HG03045 (cell line): Measurements from ENCODE around the gene VWA3B.
"Not testable (repeated sequence)": the region's sequence is repeated elsewhere in the genome, so short reads cannot be mapped to it uniquely, and the experiment has no call there.

Source experiments
- ATAC-seq: cut with Tn5 transposase; IDR thresholded peaks from one replicate; pipeline ENCODE4 v1.9.1; 2021; ENCODE audit warnings: mild to moderate bottlenecking, moderate library complexity; ENCODE audit not compliant: unreplicated experiment

The VWA3B gene

DNA sequence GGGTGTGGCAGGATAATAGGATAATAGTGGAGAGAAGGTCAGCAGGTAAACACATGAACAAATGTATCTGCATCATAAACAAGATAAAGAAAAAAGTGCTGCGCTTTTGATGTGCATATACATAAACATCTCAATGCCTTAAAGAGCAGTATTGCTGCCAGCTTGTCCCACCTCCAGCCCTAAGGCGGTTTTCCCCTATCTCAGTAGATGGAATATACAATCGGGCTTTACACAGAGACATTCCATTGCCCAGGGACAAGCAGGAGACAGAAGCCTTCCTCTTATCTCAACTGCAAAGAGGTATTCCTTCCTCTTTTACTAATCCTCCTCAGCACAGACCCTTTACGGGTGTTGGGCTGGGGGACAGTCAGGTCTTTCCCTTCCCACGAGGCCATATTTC lies 43.1 kb downstream of the VWA3B start:
- not testable (repeated sequence) for ATAC-seq

- ATAC-seq: no peak
Measured at GRCh38 chr2:98134172-98135005, 47.4 kb downstream of the VWA3B start.

DNA sequence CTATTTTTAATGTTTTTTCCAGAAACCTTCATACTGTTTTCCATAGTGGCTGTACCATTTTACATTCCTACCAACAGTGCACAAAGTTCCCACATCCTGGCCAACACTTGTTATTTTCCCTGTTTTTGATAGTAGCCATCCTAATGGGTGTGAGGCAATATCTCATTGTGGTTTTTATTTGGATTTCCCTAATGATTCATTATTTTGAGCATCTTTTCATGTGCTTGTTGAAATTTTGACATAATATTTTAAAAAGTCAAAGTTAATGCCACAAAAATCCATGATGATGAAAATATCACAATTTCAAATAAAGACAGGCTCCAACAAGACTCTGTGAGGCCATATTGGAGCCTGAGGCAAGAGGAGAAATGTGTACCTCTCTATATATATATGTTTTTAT lies 50.2 kb downstream of the VWA3B start:
- ATAC-seq: no peak

DNA sequence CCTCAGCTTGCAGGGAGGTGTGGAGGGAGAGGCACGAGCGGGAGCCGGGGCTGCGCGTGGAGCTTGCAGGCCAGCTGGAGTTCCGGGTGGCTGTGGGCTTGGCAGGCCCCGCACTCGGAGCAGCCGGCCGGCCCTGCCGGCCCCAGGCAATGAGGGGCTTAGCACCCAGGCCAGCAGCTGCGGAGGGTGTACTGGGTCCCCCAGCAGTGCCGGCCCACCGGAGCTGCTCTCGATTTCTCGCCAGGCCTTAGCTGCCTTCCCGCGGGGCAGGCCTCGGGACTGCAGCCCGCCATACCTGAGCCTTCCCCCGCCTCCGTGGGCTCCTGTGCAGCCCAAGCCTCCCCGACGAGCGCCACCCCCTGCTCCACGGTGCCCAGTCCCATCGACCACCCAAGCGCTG lies 52.0 kb downstream of the VWA3B start:
- ATAC-seq: not testable (repeated sequence)

DNA sequence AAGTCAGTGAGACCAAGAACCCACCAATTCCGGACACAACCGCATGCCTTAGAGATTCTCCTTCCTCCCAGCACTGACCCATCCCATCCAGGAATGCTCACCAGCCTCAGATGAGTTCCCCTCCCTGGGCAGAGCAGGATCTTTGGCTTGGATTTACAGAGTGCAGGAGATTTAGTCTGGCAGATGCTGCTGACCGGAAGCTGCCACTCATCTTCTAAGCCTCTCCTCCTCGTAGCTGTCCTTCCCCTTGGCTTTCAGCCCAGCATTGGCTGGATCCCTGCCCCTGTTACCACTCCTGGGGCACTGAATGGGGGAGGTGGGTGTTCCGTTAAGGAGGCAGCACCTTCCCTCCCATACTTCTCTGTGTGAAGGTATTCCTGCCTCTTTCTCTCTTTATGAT lies 53.2 kb downstream of the VWA3B start:
- ATAC-seq: no peak

DNA sequence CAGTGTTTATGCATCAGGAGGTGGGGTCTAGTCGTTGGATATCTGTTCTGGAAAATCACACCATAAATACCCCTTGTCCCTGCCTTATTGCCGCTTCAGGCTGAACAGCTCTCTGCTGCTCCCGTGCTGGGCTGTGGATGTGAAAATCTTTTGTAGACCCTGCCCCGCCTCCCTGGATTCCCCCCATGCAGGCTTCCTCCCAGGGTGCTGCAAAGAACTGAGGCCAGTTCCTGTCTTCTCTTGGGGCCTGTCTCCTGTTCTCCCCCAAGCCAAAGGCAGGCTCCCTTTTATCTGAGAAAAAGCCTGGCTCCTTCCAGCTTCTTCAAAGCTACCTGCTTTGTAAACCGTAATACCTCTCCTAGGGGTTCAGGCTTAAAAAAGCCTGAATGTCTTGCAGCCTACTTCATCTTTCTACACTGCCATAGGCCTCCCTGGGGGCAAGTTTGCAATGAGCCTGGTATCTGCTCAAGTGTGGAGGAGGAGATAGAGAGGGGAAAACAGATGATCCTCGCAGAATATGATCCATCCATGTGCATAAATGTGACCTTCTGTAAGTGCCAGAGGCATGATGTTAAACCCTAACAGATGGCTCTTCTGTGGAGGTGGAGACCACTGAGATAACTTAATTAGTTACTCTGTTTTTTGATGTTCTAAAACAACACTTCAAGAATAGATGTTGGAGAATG lies 55.3 kb downstream of the VWA3B start:
- no peak for ATAC-seq

GRCh38 chr2:98145070-98145469 lies 58.1 kb downstream of the VWA3B start:
- no peak for ATAC-seq

GRCh38 chr2:98147900-98148299 lies 60.9 kb downstream of the VWA3B start:
- ATAC-seq: not testable (repeated sequence)

DNA sequence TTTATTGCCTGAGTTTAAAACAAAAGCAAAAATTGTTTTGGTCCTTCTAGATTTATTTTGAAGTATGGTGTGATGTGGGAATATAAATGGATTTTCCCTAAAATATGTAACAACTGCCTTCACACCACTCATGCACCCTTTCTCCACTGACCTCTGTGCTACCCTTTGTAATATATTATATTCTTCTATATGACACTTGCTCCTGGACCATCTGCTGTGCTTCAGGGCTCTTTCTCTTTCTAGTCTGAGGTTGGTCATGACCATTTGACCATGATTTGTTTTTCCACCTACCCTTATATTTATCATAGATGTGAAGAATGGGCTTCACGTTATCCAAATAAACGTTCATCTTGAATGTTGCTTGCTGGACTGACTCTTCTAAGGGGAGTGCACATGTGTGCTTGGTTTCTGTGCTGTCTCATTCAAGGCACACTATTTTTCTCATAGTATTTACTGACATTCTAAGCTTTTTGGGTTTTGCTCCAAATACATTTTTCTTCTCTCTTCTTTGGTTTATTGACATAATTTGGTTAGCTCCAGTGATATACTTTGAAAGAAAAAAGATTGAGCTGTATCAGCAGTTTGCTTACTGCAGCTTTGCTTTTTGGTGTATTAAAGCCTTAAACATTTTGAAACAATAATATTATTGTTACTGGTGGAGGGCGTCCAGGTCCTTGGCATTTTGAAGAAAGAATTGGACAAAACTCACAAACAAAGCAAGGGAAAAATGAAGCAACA lies 61.8 kb downstream of the VWA3B start:
- ATAC-seq: no peak

- ATAC-seq: no peak
Measured at GRCh38 chr2:98149333-98149697, 62.3 kb downstream of the VWA3B start.

GRCh38 chr2:98153481-98153880 lies 66.5 kb downstream of the VWA3B start:
- no peak for ATAC-seq

DNA sequence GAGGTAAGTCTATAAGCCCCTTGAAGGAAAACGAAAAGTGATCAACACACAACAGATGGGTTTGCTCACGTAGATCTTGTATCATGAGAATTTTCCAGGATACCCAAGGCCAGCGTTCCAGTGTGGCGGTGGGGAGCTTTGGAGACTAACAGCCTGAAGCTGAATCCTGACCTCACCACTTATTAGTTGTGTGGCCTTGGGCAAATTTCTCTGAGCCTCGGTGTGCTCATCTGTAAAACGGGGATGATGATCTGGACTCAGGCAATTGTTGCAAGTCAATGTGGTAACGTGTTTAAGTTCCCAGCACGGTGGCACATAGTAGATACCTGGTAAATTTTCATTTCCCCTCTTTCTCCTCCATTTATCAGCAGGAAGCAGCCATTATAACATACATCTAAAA lies 68.3 kb downstream of the VWA3B start:
- no peak for ATAC-seq

DNA sequence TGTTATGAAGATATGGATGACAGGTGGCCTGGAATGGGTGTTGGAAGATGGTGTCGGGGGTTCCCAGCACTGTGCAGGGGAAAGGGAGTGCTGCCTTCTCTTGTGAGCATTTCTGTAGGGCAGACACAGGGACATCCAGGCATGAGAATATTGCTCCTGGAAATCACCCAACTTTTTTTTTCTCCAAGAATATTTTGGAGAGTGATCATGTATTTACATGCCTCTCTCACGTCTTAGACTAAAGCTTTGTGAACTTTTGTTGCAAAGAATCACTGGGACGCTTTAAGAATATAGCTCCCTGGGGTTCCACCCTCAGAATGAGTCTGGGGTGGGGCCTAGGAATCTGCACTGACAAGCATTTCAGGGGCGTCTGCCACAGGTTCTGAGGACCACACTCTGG lies 68.7 kb downstream of the VWA3B start:
- ATAC-seq: no peak

DNA sequence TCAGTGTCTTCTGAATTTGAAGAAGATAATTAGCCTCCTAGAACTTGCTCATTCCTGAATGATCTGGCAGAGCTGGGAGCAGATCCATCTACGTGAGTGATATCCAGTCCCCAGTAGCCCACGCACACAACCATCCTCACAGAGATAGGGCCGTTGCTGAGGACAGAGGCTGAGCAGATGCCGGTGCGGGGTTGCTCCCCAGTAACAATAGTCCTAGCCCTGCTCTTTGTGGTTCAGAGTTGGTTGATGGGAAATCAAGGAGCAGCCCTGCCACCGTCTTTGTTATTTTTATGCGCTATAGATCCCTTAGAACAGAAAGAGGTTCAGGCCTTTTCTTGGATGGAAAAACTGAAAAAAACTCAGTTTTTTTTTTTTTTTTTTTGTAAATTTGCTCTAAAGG lies 69.3 kb downstream of the VWA3B start:
- ATAC-seq: no peak

- ATAC-seq: no peak
Measured at GRCh38 chr2:98157557-98157956, 70.6 kb downstream of the VWA3B start.

DNA sequence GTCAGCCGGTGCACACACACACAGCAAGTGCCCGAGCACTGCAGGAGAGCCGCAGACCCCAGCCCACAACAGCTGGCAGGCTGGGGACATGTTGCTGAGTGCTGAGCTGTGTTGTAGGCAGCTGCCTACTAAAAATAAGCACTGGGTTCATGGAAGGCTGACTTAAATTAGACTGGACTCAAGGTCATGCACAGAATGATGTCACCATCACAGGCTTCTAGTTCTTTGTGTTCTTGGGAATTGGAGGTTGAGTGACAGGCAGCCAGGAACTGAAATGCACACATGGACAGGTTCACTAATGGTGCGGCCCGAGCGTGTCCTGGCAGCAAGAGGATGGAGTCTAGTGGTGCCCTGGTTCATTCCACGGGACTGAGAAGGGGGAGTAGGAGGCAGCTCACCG lies 71.3 kb downstream of the VWA3B start:
- no peak for ATAC-seq

- no peak for ATAC-seq
Measured at GRCh38 chr2:98160554-98160953, 73.6 kb downstream of the VWA3B start.

GRCh38 chr2:98161186-98161585 lies 74.2 kb downstream of the VWA3B start:
- no peak for ATAC-seq

DNA sequence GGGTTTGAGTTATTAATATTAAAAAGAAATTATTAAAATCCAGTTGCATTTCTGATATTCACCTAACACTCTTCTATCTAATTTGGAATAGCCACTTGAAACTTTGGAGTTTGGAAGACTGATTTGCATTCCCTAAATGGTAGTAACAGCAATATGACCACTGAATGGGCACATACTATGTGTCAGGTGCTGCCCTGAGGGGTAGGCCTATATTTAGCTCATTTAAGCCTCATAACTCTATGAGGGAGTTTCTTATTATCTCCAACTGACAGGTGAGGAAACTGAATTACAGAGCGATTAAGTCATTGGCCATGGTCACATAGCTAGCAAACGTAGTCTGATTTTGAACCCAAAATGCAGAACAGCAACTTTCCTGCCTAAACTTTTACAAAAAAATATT lies 77.3 kb downstream of the VWA3B start:
- no peak for ATAC-seq

- ATAC-seq: no peak
Measured at GRCh38 chr2:98165516-98166071, 78.6 kb downstream of the VWA3B start.

DNA sequence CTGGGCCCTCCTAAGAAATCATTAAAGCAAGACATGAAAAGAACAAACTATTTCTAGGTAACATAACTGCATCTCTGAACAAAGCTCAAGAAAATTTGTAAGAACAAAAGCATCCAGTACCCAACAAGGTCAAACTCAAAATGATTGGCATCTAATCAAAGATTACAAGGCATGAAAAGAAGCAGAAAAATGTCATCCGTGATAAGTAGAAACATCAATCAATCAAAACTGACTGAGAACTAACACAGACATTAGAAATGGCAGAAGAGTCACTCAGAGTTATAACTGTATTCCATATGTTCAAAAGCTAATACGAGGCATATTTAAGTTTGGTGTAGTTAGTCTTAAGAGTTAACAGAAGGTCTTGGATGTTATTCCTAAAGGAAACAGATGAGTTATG lies 80.9 kb downstream of the VWA3B start:
- no peak for ATAC-seq

GRCh38 chr2:98170076-98170475 lies 83.1 kb downstream of the VWA3B start:
- no peak for ATAC-seq
